OCI-LY3 (cell line): Measurements from ENCODE around the gene CD3G.

ENCODE experiments used
- H2AFZ ChIP-seq: fragments of 200-600, 300-600 bp; shearing (Covaris generic); 2 replicates; pipeline ENCODE4 v1.6.0; 2014; ENCODE audit warnings: antibody characterized with exemption, low read depth, low read length
- H3K27ac ChIP-seq: fragments of 200-600, 300-600 bp; sonication (generic); 2 replicates; pipeline ENCODE4 v1.5.1; 2014; ENCODE audit warnings: mild to moderate bottlenecking, low read length, moderate library complexity, mixed read lengths
- H3K27me3 ChIP-seq: fragments of 200-600, 300-600 bp; sonication (generic); 2 replicates; pipeline ENCODE4 v1.6.1; 2014; ENCODE audit warnings: low read depth, low read length, mixed read lengths
- H3K36me3 ChIP-seq: fragments of 200-600, 300-600 bp; sonication (generic); replicated peaks from 2 replicates; pipeline ENCODE3; 2014; ENCODE audit warnings: low read depth, low read length, mixed read lengths
- H3K4me1 ChIP-seq: fragments of 300-600, 200-600 bp; sonication (generic); 2 replicates; pipeline ENCODE4 v1.6.1; 2014; ENCODE audit warnings: low read length, mixed read lengths
- H3K4me2 ChIP-seq: fragments of 200-600, 300-600 bp; sonication (generic); 2 replicates; pipeline ENCODE4 v1.6.1; 2014; ENCODE audit warnings: low read length, mixed read lengths
- H3K4me3 ChIP-seq: fragments of 300-600, 200-600 bp; sonication (generic); 2 replicates; pipeline ENCODE4 v1.5.1; 2014; ENCODE audit warnings: antibody characterized with exemption, mild to moderate bottlenecking, low read length, moderate library complexity
- H3K79me2 ChIP-seq: fragments of 300-600, 200-600 bp; shearing (Covaris generic); 2 replicates; pipeline ENCODE4 v1.6.1; 2014; ENCODE audit warnings: mild to moderate bottlenecking, low read length, mixed read lengths
- H3K9ac ChIP-seq: fragments of 300-600, 200-600 bp; shearing (Covaris generic); 2 replicates; pipeline ENCODE4 v1.6.0; 2014; ENCODE audit warnings: mild to moderate bottlenecking, low read length, moderate library complexity
- H3K9me3 ChIP-seq: fragments of 200-600, 300-600 bp; shearing (Covaris generic); 2 replicates; pipeline ENCODE4 v1.6.1; 2014; ENCODE audit warnings: low read length, mixed read lengths; ENCODE audit not compliant: insufficient read depth
- H4K20me1 ChIP-seq: fragments of 200-600, 300-600 bp; sonication (generic); 2 replicates; pipeline ENCODE4 v1.6.1; 2016; ENCODE audit warnings: low read length, mixed read lengths; ENCODE audit not compliant: insufficient read depth
- EZH2phosphoT487 ChIP-seq: fragments of 200-600 bp; shearing (Covaris generic); IDR thresholded peaks from 2 replicates; pipeline ENCODE4 v1.6.1; 2018; ENCODE audit warnings: antibody characterized with exemption, mixed run types, low read depth
- TF ChIP-seq, protein P1 (sequence below): fragments of 200-600, 300-600 bp; sonication (generic); IDR thresholded peaks from 2 replicates; pipeline ENCODE4 v1.5.1; 2014; ENCODE audit warnings: antibody characterized with exemption, low read length, low read depth

Gene CD3G

GRCh38 chr11:118375978-118376377, 31.8 kb downstream of the CD3G start:
- H3K4me3 ChIP-seq: no peak overlapping the region
- peaks cover 54% of the 10 kb centered on the region for H3K36me3 ChIP-seq
- no peaks in the 10 kb centered on the region for H3K9me3 ChIP-seq
- no peaks in the 10 kb centered on the region for H3K27me3 ChIP-seq
- H2AFZ ChIP-seq: no peak overlapping the region
- no peaks in the 10 kb centered on the region for H3K79me2 ChIP-seq
- H3K4me2 ChIP-seq: no peak overlapping the region
- H3K9ac ChIP-seq: no peak overlapping the region
- no peaks in the 10 kb centered on the region for H3K4me1 ChIP-seq
- TF ChIP-seq, protein P1, sequence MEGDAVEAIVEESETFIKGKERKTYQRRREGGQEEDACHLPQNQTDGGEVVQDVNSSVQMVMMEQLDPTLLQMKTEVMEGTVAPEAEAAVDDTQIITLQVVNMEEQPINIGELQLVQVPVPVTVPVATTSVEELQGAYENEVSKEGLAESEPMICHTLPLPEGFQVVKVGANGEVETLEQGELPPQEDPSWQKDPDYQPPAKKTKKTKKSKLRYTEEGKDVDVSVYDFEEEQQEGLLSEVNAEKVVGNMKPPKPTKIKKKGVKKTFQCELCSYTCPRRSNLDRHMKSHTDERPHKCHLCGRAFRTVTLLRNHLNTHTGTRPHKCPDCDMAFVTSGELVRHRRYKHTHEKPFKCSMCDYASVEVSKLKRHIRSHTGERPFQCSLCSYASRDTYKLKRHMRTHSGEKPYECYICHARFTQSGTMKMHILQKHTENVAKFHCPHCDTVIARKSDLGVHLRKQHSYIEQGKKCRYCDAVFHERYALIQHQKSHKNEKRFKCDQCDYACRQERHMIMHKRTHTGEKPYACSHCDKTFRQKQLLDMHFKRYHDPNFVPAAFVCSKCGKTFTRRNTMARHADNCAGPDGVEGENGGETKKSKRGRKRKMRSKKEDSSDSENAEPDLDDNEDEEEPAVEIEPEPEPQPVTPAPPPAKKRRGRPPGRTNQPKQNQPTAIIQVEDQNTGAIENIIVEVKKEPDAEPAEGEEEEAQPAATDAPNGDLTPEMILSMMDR: no peak
- no peak for TF ChIP-seq EZH2phosphoT487
- H4K20me1 ChIP-seq: no peaks in the 10 kb centered on the region
- no peak overlapping the region for H3K27ac ChIP-seq

GRCh38 chr11:118379497-118379896, 35.4 kb downstream of the CD3G start:
- Histone ChIP-seq H3K9ac (no peak overlapping the region), H3K36me3 (peaks cover 53% of the 10 kb centered on the region), H4K20me1 (no peaks in the 10 kb centered on the region), H3K79me2 (no peaks in the 10 kb centered on the region), H3K27ac (no peak overlapping the region), H3K4me1 (no peaks in the 10 kb centered on the region), H3K27me3 (no peaks in the 10 kb centered on the region), H2AFZ (no peak overlapping the region), H3K9me3 (no peaks in the 10 kb centered on the region), H3K4me3 (no peak overlapping the region), H3K4me2 (no peak overlapping the region)
- no peak for TF ChIP-seq EZH2phosphoT487
- TF ChIP-seq, protein P1: no peak

DNA sequence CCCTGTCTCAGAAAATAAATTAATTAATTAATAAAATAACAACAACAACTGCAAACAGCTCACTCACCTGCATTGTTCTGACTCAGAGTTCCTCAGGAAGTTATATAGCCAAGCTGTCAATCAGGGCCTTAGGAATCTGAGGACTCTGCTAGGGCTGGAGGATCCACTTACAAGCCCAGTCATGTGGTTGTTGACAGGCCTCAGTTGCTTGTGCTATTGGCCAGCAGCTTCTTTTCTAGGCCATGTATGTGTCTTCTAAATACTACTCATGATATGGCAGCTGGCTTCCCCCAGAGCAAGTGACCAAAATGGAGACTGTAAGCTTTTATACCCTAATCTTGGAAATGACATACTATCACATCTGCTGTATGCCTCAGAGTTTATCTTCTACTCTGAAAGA, 36.4 kb downstream of the CD3G start:
- peaks cover 2% of the 10 kb centered on the region; the same call in 1 of the 2 replicates for H3K4me1 ChIP-seq
- H3K27me3 ChIP-seq: no peaks in the 10 kb centered on the region
- H3K9ac ChIP-seq: no peak overlapping the region
- H3K27ac ChIP-seq: no peak overlapping the region
- TF ChIP-seq, protein P1: no peak
- TF ChIP-seq EZH2phosphoT487: no peak
- H3K4me3 ChIP-seq: no peak overlapping the region
- H3K36me3 ChIP-seq: peaks cover 58% of the 10 kb centered on the region
- H2AFZ ChIP-seq: no peak overlapping the region
- no peaks in the 10 kb centered on the region for H3K9me3 ChIP-seq
- no peaks in the 10 kb centered on the region for H3K79me2 ChIP-seq
- H3K4me2 ChIP-seq: no peak overlapping the region
- no peaks in the 10 kb centered on the region for H4K20me1 ChIP-seq

GRCh38 chr11:118382954-118383353, 38.8 kb downstream of the CD3G start:
- H4K20me1 ChIP-seq: no peaks in the 10 kb centered on the region
- no peak overlapping the region for H3K9ac ChIP-seq
- no peaks in the 10 kb centered on the region for H3K79me2 ChIP-seq
- no peak for TF ChIP-seq EZH2phosphoT487
- TF ChIP-seq, protein P1: no peak
- H3K4me2 ChIP-seq: no peak overlapping the region
- H3K4me1 ChIP-seq: peaks cover 6% of the 10 kb centered on the region; the same call in 1 of the 2 replicates
- H3K9me3 ChIP-seq: no peaks in the 10 kb centered on the region
- no peak overlapping the region for H2AFZ ChIP-seq
- H3K4me3 ChIP-seq: no peak overlapping the region
- peaks cover 69% of the 10 kb centered on the region for H3K36me3 ChIP-seq
- H3K27me3 ChIP-seq: no peaks in the 10 kb centered on the region
- H3K27ac ChIP-seq: no peak overlapping the region
